ENCODE measurements around the gene ABHD14A.

ABHD14A gene

GRCh38 chr3:52022323-52023100, 47.6 kb downstream of the ABHD14A start:
- no peak for DNase-seq

- no peak for DNase-seq
These were observed 48.4 kb downstream of the ABHD14A start for GRCh38 chr3:52023101-52023770.

- no peak for DNase-seq
These were observed 49.2 kb downstream of the ABHD14A start for GRCh38 chr3:52023860-52024764.

GRCh38 chr3:52024765-52025452, 50.0 kb downstream of the ABHD14A start:
- DNase-seq, result no peak

- no peak for DNase-seq
These were observed 50.6 kb downstream of the ABHD14A start for GRCh38 chr3:52025453-52025852.

GRCh38 chr3:52026041-52026440, 51.2 kb downstream of the ABHD14A start:
- no peak for DNase-seq

GRCh38 chr3:52028572-52028971, 53.7 kb downstream of the ABHD14A start:
- no peak for DNase-seq

GRCh38 chr3:52029053-52029452, 54.2 kb downstream of the ABHD14A start:
- DNase-seq, result no peak

GRCh38 chr3:52029535-52029934, 54.7 kb downstream of the ABHD14A start:
- DNase-seq, result no peak
